HG02970 (cell line): ENCODE results near the gene PCDHA9.
"Not testable (repeated sequence)": the region's sequence is repeated elsewhere in the genome, so short reads cannot be mapped to it uniquely, and the experiment has no call there.

ENCODE experiments used
- ATAC-seq: cut with Tn5 transposase; IDR thresholded peaks from one replicate; pipeline ENCODE4 v1.9.1; 2021; ENCODE audit warnings: mild to moderate bottlenecking, moderate library complexity, moderate number of reproducible peaks; ENCODE audit not compliant: unreplicated experiment, low FRiP score

The PCDHA9 gene

GRCh38 chr5:140834439-140835008 lies 13.7 kb upstream of the PCDHA9 start:
- ATAC-seq, result not testable (repeated sequence)

DNA sequence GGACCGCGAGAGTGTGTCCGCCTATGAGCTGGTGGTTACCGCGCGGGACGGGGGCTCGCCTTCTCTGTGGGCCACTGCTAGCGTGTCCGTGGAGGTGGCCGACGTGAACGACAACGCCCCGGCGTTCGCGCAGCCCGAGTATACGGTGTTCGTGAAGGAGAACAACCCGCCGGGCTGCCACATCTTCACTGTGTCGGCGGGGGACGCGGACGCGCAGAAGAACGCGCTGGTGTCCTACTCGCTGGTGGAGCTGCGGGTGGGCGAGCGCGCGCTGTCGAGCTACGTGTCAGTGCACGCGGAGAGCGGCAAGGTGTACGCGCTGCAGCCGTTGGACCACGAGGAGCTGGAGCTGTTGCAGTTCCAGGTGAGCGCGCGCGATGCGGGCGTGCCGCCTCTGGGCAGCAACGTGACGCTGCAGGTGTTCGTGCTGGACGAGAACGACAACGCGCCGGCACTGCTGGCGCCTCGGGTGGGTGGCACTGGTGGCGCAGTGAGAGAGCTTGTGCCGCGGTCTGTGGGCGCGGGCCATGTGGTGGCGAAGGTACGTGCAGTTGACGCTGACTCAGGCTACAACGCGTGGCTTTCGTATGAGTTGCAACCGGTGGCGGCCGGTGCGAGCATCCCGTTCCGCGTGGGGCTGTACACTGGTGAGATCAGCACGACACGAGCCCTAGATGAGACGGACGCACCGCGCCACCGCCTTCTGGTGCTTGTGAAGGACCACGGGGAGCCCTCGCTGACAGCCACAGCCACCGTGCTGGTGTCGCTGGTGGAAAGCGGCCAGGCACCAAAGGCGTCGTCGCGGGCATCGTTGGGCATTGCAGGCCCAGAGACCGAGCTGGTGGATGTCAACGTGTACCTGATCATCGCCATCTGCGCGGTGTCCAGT lies 12.3 kb upstream of the PCDHA9 start:
- ATAC-seq, result no peak

DNA sequence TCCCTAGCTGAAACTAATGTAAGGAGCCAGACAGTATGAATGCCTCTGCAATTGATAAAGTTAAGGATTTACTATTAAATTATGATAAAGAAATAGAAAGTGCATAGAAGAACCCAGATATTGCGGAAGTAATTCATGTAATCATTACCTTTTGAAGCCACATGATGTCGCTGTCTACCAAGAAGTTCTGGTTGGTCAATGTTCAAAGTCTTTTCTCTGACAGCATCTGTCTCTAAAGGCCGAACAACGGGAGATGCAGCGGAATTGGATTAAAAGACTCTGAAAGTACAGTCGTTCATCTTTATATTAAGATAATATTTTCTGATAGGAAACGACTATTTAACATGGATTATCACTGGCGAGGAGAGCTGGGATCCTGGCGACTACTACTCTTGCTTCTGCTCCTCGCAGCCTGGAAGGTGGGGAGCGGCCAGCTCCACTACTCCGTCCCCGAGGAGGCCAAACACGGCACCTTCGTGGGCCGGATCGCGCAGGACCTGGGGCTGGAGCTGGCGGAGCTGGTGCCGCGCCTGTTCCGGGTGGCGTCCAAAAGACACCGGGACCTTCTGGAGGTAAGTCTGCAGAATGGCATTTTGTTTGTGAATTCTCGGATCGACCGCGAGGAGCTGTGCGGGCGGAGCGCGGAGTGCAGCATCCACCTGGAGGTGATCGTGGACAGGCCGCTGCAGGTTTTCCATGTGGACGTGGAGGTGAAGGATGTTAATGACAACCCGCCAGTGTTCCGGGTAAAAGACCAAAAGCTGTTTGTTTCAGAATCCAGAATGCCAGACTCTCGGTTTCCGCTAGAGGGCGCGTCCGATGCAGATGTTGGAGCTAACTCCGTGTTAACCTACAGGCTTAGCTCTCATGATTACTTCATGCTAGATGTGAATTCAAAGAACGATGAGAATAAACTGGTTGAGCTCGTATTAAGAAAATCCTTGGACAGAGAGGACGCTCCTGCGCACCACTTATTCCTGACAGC lies 6.9 kb upstream of the PCDHA9 start, which contains the start of gene PCDHA8:
TSS of gene PCDHA8 (plus strand) at position 210 of the 985 bp plus-strand sequence. CDS start at position 345, 135 bp downstream.
- no peak for ATAC-seq

DNA sequence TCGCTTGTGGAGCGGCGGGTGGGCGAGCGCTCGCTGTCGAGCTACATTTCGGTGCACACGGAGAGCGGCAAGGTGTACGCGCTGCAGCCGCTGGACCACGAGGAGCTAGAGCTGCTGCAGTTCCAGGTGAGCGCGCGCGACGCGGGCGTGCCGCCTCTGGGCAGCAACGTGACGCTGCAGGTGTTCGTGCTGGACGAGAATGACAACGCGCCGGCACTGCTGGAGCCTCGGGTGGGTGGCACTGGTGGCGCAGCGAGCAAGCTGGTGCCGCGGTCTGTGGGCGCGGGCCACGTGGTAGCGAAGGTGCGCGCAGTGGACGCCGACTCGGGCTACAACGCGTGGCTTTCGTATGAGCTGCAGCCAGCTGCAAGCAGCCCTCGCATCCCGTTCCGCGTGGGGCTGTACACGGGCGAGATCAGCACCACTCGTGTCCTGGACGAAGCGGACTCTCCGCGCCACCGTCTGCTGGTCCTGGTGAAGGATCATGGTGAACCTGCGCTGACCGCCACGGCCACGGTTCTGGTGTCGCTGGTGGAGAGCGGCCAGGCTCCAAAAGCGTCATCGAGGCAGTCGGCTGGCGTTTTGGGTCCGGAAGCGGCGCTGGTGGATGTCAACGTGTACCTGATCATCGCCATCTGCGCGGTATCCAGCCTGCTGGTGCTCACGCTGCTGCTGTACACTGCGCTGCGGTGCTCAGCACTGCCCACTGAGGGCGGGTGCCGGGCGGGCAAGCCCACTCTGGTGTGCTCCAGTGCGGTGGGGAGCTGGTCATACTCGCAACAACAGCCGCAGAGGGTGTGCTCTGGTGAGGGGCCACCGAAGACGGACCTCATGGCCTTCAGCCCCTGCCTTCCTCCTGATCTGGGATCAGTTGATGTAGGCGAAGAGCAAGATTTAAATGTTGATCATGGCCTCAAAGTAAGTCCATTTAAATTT lies 5.1 kb upstream of the PCDHA9 start:
- ATAC-seq, result no peak

- ATAC-seq, result not testable (repeated sequence)
These were observed 1.9 kb downstream of the PCDHA9 start for GRCh38 chr5:140849831-140850634.

DNA sequence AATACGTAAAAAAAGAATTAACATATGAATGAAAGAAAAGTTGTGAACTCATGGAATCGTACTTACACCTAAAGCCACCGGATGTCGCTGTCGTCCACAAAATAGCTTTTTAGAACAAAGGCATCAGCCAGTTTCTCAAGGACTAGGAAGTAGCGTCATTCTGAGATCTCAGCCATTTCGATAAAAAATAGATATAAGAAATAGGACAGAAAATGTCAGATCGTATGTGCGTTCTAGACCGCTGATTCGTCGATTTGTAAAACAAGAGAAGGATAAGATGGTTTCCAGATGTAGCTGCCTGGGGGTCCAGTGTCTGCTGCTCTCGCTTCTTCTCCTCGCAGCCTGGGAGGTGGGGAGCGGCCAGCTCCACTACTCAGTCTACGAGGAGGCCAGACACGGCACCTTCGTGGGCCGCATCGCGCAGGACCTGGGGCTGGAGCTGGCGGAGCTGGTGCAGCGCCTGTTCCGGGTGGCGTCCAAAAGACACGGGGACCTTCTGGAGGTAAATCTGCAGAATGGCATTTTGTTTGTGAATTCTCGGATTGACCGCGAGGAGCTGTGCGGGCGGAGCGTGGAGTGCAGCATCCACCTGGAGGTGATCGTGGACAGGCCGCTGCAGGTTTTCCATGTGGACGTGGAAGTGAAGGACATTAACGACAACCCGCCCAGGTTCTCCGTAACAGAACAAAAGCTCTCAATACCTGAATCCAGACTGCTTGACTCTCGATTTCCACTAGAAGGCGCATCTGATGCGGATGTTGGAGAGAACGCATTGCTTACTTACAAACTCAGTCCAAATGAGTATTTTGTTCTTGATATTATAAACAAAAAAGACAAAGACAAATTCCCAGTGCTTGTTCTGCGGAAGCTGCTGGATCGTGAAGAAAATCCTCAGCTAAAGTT lies 7.8 kb downstream of the PCDHA9 start, which contains the start of gene PCDHA10:
TSS of gene PCDHA10 (plus strand) at position 126 of the 903 bp plus-strand sequence. CDS start at position 278, 152 bp downstream.
- no peak for ATAC-seq

DNA sequence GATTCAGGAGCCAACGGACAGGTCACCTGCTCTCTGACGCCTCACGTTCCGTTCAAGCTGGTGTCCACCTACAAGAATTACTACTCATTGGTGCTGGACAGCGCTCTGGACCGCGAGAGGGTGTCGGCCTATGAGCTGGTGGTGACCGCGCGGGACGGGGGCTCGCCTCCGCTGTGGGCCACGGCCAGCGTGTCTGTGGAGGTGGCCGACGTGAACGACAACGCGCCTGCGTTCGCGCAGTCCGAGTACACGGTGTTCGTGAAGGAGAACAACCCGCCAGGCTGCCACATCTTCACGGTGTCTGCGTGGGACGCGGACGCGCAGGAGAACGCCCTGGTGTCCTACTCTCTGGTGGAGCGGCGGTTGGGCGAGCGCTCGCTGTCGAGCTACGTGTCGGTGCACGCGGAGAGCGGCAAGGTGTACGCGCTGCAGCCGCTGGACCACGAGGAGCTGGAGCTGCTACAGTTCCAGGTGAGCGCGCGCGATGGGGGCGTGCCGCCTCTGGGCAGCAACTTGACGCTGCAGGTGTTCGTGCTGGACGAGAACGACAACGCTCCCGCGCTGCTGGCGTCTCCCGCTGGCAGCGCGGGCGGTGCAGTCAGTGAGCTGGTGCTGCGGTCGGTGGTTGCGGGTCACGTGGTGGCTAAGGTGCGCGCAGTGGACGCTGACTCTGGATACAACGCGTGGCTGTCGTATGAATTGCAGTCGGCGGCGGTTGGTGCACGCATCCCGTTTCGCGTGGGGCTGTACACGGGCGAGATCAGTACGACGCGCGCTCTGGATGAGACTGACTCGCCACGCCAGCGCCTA lies 9.2 kb downstream of the PCDHA9 start:
- ATAC-seq, result no peak

GRCh38 chr5:140857987-140858240 lies 9.7 kb downstream of the PCDHA9 start:
- no peak for ATAC-seq

GRCh38 chr5:140862441-140863295 lies 14.5 kb downstream of the PCDHA9 start:
- ATAC-seq, result no peak

DNA sequence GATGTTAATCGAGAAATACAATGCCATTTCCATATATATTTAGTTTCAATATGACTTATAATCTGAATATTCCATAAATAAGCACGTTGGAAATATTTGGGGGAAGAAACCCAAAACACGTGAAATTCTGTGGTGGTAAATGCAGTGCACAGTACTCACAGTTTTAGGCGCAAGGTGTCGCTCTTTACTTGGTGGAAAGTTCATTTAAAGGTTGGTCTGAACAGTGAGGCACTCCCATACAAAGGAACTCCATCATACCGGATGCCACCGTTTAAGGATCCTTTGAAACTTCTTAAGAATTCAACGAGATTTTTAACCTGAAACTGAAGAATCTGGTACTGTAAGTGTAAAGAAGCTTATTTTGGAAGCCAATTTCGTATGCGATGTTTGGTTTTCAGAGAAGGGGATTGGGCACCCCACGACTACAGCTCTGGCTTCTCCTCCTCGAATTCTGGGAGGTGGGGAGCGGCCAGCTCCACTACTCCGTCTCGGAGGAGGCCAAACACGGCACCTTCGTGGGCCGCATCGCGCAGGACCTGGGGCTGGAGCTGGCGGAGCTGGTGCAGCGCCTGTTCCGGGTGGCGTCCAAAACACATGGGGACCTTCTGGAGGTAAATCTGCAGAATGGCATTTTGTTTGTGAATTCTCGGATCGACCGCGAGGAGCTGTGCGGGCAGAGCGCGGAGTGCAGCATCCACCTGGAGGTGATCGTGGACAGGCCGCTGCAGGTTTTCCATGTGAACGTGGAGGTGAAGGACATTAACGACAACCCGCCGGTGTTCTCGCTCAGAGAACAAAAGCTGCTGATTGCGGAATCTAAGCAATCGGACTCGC lies 20.8 kb downstream of the PCDHA9 start, which contains the start of gene PCDHA11:
TSS of gene PCDHA11 (plus strand) at position 237 of the 834 bp plus-strand sequence. CDS start at position 384, 147 bp downstream.
- ATAC-seq, result no peak

DNA sequence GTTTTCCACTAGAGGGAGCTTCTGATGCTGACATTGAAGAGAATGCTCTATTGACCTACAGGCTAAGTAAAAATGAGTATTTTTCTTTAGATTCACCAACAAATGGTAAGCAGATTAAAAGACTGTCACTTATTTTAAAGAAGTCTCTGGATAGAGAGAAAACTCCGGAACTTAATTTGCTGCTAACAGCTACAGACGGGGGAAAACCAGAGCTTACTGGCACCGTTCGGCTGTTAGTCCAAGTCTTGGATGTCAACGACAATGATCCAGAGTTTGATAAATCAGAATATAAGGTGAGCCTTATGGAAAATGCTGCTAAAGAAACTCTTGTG lies 21.3 kb downstream of the PCDHA9 start:
- no peak for ATAC-seq

GRCh38 chr5:140870221-140871201 lies 22.3 kb downstream of the PCDHA9 start:
- no peak for ATAC-seq

DNA sequence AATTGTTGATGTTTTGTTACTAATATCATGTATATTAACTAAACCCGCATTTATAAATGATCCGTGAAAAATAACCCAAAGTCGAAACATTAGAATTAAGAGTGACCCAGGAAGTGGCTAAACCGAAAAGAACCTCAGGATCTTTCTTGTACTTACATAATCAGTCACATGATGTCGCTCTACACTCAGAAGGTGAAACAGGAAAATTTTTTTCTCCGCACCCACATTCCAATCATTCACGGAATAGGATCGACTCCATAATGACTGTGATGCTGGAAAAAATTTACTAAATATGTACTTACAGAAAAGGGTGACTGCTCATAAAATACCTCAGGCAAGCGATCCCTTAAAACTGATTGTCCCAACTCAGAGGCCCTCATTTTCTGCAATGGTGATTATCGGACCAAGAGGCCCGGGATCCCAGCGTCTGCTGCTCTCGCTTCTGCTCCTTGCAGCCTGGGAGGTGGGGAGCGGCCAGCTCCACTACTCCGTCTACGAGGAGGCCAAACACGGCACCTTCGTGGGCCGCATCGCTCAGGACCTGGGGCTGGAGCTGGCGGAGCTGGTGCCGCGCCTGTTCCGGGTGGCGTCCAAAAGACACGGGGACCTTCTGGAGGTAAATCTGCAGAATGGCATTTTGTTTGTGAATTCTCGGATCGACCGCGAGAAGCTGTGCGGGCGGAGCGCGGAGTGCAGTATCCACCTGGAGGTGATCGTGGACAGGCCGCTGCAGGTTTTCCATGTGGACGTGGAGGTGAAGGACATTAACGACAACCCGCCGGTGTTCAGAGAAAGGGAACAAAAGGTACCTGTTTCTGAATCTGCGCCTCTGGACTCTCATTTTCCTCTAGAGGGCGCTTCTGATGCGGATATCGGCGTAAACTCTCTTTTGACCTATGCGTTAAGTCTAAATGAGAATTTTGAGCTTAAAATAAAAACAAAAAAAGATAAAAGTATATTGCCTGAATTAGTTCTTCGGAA lies 27.2 kb downstream of the PCDHA9 start, which contains the start of gene PCDHA12:
TSS of gene PCDHA12 (plus strand) at position 224 of the 981 bp plus-strand sequence. CDS start at position 389, 165 bp downstream.
- ATAC-seq, result no peak
